ENCODE results near the gene ADCY10. TPM values are rescaled to one million over a fixed set of nuclear protein-coding genes. Genes with fewer than 3 reads are reported as not detected.

Gene ADCY10
- total and polyA plus RNA-seq, 2 experiments from 2014 or later: 0.93 to 1.5 TPM

DNA sequence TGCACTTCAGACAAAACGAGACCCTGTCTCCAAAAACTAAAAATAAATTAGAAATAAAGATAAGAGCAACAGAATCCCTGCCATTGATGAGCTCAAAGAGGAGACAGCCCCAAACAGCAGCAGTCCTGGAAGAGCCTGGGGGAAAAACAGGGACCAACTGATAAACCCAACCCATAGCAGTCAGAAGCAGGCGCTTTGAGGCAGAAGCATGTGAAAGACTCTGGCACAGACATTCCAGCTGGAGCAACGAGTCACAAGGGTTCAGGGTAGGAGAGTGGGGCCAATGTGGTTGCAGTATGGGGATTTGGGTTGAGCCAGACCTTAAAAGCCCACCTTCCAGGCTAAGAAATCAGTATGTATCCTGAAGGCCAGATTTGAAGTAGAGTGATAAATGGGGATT lies 113.7 kb downstream of the ADCY10 start:
- Histone ChIP-seq H3K9me2 (replicated peaks; ENCODE audit: insufficient read depth) (no peaks in the 10 kb centered on the region), H3K27ac (no peak overlapping the region), H4K20me1 (ENCODE audit: insufficient read depth, poor library complexity, severe bottlenecking) (no peaks in the 10 kb centered on the region), H3K9me3 (ENCODE audit: low read depth) (no peaks in the 10 kb centered on the region), H3K4me3 (no peak overlapping the region), H3K36me3 (replicated peaks; ENCODE audit: insufficient read depth, low read depth) (no peaks in the 10 kb centered on the region), H3K79me2 (no peaks in the 10 kb centered on the region), H3K4me1 (ENCODE audit: insufficient read depth) (peaks cover 43% of the 10 kb centered on the region), H3K27me3 (no peaks in the 10 kb centered on the region), H3K4me2 (no peak overlapping the region), H2AFZ (no peak overlapping the region)
- DNase-seq (ENCODE audit: low spot score): no peak
- 41% methylated on average over 3 of the region's 3 CpGs for WGBS (ENCODE audit: low lambda C conversion rate, missing lambda C conversion rate)
- TF ChIP-seq, protein P1, sequence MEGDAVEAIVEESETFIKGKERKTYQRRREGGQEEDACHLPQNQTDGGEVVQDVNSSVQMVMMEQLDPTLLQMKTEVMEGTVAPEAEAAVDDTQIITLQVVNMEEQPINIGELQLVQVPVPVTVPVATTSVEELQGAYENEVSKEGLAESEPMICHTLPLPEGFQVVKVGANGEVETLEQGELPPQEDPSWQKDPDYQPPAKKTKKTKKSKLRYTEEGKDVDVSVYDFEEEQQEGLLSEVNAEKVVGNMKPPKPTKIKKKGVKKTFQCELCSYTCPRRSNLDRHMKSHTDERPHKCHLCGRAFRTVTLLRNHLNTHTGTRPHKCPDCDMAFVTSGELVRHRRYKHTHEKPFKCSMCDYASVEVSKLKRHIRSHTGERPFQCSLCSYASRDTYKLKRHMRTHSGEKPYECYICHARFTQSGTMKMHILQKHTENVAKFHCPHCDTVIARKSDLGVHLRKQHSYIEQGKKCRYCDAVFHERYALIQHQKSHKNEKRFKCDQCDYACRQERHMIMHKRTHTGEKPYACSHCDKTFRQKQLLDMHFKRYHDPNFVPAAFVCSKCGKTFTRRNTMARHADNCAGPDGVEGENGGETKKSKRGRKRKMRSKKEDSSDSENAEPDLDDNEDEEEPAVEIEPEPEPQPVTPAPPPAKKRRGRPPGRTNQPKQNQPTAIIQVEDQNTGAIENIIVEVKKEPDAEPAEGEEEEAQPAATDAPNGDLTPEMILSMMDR (IDR thresholded peaks at IDR 0.05; ENCODE audit: poor library complexity): no peak

DNA sequence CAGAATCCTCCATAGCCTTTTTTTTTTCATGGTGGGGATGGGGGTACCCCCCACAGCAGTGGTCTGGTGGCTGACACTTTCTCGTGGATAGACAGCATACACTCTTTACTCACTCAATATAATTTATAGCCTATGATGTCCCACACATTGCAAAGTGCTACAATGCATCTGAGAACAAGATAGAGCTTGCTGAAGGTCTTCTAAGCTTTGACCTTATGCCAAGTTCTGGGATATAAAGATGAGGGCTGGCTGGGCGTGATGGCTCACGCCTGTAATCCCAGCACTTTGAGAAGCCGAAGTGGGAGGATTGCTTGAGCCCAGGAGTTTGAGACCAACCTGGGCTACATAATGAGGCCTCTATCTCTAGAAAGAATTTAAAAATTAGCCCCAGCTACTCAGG lies 114.2 kb downstream of the ADCY10 start:
- no peak overlapping the region for H2AFZ ChIP-seq
- H3K4me2 ChIP-seq: no peak overlapping the region
- no peak for TF ChIP-seq EZH2 (IDR thresholded peaks at IDR 0.05; ENCODE audit: borderline replicate concordance)
- TF ChIP-seq, protein P1 (IDR thresholded peaks at IDR 0.05; ENCODE audit: poor library complexity): no peak
- no peak for TF ChIP-seq EZH2phosphoT487 (IDR thresholded peaks at IDR 0.05; ENCODE audit: low read depth, severe bottlenecking, unreplicated experiment)
- H3K9me3 ChIP-seq (ENCODE audit: low read depth): no peaks in the 10 kb centered on the region
- no peak overlapping the region for H3K27ac ChIP-seq
- H3K36me3 ChIP-seq (replicated peaks; ENCODE audit: insufficient read depth, low read depth): no peaks in the 10 kb centered on the region
- H3K4me1 ChIP-seq (ENCODE audit: insufficient read depth): peaks cover 38% of the 10 kb centered on the region
- H3K4me3 ChIP-seq: no peak overlapping the region
- DNase-seq (ENCODE audit: low spot score): no peak
- H4K20me1 ChIP-seq (ENCODE audit: insufficient read depth, poor library complexity, severe bottlenecking): no peaks in the 10 kb centered on the region
- H3K27me3 ChIP-seq: no peaks in the 10 kb centered on the region
- no peaks in the 10 kb centered on the region for H3K79me2 ChIP-seq
- H3K9me2 ChIP-seq (replicated peaks; ENCODE audit: insufficient read depth): no peaks in the 10 kb centered on the region
- 54% methylated on average over 4 of the region's 4 CpGs for WGBS (ENCODE audit: low lambda C conversion rate, missing lambda C conversion rate)

DNA sequence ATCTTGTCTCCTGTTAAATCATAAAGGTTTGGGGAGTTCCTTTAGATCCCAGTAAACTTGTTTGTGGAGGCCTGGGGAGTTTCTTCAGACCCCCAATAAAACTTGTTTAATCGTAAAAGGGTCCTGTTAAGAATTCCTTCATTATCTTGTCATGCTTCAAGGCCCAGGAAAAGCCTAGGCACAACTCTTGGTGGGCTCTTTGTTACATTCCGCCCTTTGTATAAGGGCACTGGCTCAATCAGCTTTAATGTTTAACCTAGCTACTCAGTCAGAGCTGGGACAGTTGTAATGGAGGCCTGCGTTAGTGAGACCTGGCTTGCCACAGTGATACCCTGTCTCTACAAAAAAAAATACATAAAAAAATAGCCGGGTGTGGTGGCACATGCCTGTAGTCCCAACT lies 115.0 kb downstream of the ADCY10 start:
- H3K27me3 ChIP-seq: no peaks in the 10 kb centered on the region
- peak overlapping the region; percentile 9 for H3K4me2 ChIP-seq
- 40% methylated on average over 4 of the region's 4 CpGs for WGBS (ENCODE audit: low lambda C conversion rate, missing lambda C conversion rate)
- TF ChIP-seq EZH2 (IDR thresholded peaks at IDR 0.05; ENCODE audit: borderline replicate concordance) (no peak), EZH2phosphoT487 (IDR thresholded peaks at IDR 0.05; ENCODE audit: low read depth, severe bottlenecking, unreplicated experiment) (no peak)
- TF ChIP-seq, protein P1 (IDR thresholded peaks at IDR 0.05; ENCODE audit: poor library complexity): no peak
- H3K4me1 ChIP-seq (ENCODE audit: insufficient read depth): peaks cover 31% of the 10 kb centered on the region
- H4K20me1 ChIP-seq (ENCODE audit: insufficient read depth, poor library complexity, severe bottlenecking): no peaks in the 10 kb centered on the region
- no peaks in the 10 kb centered on the region for H3K79me2 ChIP-seq
- peak overlapping the region; percentile 28 for H3K27ac ChIP-seq
- H3K9me3 ChIP-seq (ENCODE audit: low read depth): no peaks in the 10 kb centered on the region
- H3K9me2 ChIP-seq (replicated peaks; ENCODE audit: insufficient read depth): no peaks in the 10 kb centered on the region
- H3K36me3 ChIP-seq (replicated peaks; ENCODE audit: insufficient read depth, low read depth): no peaks in the 10 kb centered on the region
- H2AFZ ChIP-seq: no peak overlapping the region
- DNase-seq (ENCODE audit: low spot score): no peak
- no peak overlapping the region for H3K4me3 ChIP-seq

DNA sequence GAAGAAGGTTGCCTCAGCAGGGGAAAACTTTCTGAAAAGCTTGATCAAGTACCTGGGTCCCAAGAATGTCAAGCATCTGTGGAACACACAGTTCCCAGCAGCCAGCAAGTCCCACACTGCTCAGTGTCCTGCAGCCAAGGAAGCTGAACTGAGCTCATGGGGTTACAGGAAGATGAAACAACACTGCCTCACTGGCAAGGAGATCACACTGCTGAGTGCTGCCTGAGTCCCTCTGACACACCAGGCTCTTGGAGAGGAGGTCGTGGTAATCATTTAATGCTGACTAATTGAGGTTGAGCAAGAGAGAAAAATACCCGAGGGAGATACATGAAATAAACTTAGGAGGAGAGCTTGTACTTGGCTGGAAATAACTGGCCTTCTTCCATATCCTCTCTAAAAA lies 116.9 kb downstream of the ADCY10 start:
- H4K20me1 ChIP-seq (ENCODE audit: insufficient read depth, poor library complexity, severe bottlenecking): no peaks in the 10 kb centered on the region
- no peaks in the 10 kb centered on the region for H3K27me3 ChIP-seq
- H3K27ac ChIP-seq: peak overlapping the region; percentile 38
- no peak overlapping the region for H2AFZ ChIP-seq
- peaks cover 31% of the 10 kb centered on the region for H3K4me1 ChIP-seq (ENCODE audit: insufficient read depth)
- peak; percentile 73 for DNase-seq (ENCODE audit: low spot score)
- H3K9me3 ChIP-seq (ENCODE audit: low read depth): no peaks in the 10 kb centered on the region
- WGBS (ENCODE audit: low lambda C conversion rate, missing lambda C conversion rate): 12% methylated on average over 2 of the region's 2 CpGs
- H3K4me3 ChIP-seq: no peak overlapping the region
- H3K79me2 ChIP-seq: no peaks in the 10 kb centered on the region
- H3K9me2 ChIP-seq (replicated peaks; ENCODE audit: insufficient read depth): no peaks in the 10 kb centered on the region
- H3K4me2 ChIP-seq: peak overlapping the region; percentile 32
- H3K36me3 ChIP-seq (replicated peaks; ENCODE audit: insufficient read depth, low read depth): no peaks in the 10 kb centered on the region
- TF ChIP-seq EZH2 (IDR thresholded peaks at IDR 0.05; ENCODE audit: borderline replicate concordance) (no peak), EZH2phosphoT487 (IDR thresholded peaks at IDR 0.05; ENCODE audit: low read depth, severe bottlenecking, unreplicated experiment) (no peak)
- TF ChIP-seq, protein P1 (IDR thresholded peaks at IDR 0.05; ENCODE audit: poor library complexity): no peak

Measured in hepatocyte (in vitro differentiated cells).